HG02938 (cell line): ENCODE measurements around the gene ZNF91.
"Not testable (repeated sequence)": the region's sequence is repeated elsewhere in the genome, so short reads cannot be mapped to it uniquely, and the experiment has no call there.

Experiments used
- ATAC-seq: cut with Tn5 transposase; IDR thresholded peaks from one replicate; pipeline ENCODE4 v1.9.1; 2021; ENCODE audit warnings: mild to moderate bottlenecking, moderate library complexity; ENCODE audit not compliant: unreplicated experiment

Gene ZNF91

GRCh38 chr19:23395041-23395721, at the start of gene ZNF91:
ZNF91 (minus strand) TSS chr19:23395471; CDS start chr19:23395354, 117 bp downstream.
- peak; percentile 98 for ATAC-seq

DNA sequence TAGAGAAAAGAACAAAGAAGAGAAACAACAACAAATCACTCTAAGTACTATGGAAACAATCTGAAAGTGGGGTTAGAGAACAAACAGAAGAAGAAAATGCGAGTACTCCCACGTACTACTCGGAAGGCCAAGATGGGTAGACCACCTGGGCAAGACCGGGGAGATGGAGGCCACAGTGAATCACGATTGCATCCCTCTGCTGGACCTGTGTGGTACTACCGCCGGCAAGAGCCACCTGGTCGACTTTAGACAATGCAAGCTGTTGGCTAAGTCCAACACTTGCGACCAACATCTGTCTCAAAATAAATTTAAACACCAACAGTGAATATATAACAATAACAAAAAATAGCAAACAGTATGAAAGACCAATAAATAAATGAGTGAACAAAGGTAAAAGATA, 45.5 kb upstream of the ZNF91 start:
- ATAC-seq: no peak

- ATAC-seq: no peak
These were observed 44.9 kb upstream of the ZNF91 start for GRCh38 chr19:23440207-23440606.

- ATAC-seq: no peak
These were observed 44.4 kb upstream of the ZNF91 start for GRCh38 chr19:23439623-23440022.

DNA sequence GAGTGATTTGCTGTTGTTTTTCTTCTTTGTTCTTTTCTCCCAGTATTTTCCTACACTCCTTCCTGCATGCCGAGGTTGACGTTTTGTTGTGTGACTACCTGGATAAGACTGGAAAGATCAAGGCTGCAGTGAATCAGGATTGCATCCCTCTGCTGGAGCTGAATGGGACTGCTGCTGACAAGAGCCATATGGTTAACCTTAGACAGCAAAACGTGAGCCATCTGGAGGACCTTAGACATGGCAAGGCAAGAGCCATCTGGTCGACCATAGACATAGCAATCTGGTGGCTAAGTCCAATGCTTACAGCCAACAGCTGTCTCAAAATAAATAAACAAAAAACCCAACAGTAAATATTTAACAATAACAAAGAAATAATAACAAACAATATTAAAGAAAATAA, 42.6 kb upstream of the ZNF91 start:
- no peak for ATAC-seq

DNA sequence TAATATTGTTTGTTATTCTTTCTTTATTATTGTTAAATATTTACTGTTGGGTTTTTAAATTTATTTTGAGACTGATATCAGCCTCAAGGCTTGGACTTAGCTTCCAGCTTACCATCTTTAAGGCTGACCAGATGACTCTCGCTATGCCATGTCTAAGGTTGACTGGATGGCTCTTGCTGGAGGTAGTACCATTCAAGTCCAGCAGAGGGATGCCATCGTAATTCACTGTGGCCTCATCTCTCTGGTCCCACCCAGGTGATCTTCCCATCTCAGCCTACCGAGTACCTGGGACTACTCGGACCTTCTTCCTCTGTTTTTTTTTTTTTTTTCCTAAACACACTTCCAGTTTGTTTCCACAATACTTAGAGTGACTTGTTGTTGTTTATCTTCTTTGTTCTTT, 41.7 kb upstream of the ZNF91 start:
- no peak for ATAC-seq

DNA sequence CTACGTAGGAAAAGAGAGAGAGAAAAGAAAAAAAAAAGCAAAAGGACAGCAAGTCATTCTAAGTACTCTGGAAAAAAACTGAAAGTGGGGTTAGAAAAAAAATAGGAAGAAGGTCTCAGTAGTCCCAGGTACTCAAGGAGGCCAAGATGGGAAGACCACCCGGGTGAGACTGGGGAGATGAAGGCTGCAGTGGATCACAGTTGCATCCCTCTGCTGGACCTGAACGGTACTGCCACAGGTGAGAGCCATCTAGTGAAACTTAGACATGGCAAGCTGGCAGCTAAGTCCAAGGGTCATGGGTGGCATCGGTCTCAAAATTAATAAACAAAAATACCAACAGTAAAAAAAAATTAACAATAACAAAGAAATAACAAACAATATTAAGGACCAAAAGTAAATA, 41.0 kb upstream of the ZNF91 start:
- no peak for ATAC-seq

- no peak for ATAC-seq
These were observed 25.6 kb upstream of the ZNF91 start for GRCh38 chr19:23420824-23421223.

GRCh38 chr19:23419261-23419660, 24.0 kb upstream of the ZNF91 start:
- ATAC-seq: not testable (repeated sequence)

DNA sequence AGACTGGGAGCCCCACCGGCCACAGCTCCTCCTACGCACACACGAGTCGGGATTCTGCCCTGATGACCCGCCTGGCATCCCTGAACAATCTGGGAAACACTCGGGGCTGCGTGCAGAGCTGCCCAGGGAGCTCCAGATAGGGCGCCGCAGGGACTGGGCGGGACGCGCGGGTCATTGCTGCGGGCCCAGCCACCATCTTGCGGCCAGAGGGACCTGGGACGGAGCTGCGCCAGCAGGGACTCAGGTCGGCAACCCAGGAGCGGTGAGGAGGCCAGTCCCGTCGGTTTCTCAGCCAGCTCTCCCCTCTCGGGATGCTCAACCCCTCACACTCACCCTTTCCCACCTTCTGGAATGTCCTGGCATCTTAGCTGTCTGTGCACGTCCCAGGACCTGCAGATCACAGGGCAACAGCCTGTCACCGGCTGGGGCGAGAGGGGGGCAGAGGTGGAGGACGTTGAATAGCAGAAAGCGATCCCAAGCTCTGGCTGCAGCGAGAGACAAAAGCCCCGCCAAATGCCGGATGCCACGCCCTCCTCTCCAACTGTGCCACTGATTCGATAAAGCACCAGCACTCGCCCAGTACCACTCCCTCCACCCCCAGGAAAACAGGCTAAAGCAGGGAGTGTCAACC, 20.4 kb upstream of the ZNF91 start:
- ATAC-seq: no peak

DNA sequence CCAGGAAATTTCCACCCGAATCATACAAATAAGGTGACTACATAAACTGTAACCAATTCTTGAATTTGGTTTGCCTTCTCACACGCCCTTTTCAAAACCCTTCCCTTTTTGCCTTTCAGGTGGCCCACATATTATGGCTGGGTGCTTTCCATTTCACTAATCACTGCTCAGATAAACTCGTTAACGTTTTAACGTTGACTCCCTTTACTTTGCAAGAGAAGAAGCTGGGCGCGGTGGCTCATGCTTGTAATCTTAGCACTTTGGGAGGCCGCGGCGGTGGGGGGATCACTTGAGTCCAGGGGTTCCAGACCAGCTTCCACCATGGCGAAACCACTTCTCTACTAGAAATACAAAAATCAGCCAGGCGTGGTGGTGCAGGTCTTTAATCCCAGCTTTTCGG, 19.8 kb upstream of the ZNF91 start:
- ATAC-seq: no peak

DNA sequence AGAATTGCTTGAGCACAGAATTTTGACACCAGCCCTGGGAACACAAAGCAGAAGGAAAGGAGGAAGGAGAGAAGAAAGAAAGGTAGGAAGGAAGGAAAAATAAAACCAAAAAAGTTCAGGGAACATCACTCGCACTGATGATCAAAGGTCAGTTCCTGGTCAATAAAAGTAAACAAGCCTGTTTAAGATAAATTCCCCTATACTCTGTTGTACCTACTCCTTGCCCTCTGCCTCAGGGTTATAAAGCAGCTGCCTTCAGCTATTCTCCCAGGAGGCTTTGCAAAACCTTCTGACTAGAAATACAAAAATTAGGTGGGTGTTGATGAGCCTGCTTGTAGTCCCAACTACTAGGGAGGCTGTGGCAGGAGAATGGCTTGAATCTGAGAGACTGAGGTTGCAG, 14.9 kb upstream of the ZNF91 start:
- no peak for ATAC-seq

DNA sequence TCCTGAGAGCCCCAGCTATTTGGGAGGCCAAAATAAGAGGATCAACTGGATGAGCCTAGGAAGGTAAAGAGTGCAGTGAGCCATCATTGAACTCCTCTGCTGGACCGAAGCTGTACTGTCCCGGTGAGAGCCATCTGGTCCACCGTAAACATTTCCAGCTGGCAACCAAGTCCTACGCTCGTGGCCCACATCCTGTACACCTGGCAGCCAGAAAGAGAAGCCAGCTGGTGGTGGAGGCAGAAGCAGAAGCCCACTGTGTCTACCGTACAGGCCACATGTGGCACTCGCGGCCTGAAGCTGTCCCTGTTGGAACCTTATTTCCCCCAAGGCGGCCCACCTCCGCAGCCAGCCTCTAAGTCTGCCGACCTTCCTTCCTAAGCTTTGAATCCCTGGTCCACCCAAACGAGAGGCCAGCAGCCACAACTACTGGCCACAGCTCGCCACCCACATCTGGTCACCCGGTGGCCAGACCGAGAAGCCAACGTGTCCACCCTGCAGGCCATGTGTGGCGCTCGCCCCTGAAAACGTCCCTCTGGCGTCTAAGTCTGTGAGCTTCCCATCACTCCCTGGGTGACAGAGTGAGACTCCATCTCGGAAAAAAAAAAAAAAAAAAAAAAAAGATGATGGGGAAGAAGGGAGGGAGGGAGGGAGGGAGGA, 14.2 kb upstream of the ZNF91 start:
- no peak for ATAC-seq

- no peak for ATAC-seq
These were observed 12.4 kb upstream of the ZNF91 start for GRCh38 chr19:23407616-23408133.

GRCh38 chr19:23406721-23407120, 11.4 kb upstream of the ZNF91 start:
- ATAC-seq: no peak

DNA sequence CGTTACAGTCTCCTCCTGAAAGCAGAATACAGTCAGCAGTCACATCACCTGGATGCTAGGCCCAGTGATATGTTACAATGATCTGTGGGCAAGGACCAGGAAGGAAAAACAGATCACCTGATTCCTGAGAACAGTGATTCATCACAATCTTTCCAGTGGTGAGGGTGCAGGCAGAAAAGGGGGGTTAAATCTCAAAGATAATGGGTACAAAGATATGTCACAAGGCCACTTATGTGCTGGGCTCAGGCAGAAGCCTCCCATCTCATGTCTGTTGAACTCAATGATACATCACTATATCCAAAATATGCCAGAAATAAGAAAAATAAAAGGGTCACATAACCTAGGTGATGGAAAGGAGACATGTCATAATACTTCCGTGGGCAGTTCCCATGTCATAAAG, 10.8 kb upstream of the ZNF91 start:
- ATAC-seq: no peak

- ATAC-seq: no peak
These were observed 9.4 kb upstream of the ZNF91 start for GRCh38 chr19:23404676-23405075.

GRCh38 chr19:23403581-23404324, 8.5 kb upstream of the ZNF91 start:
- no peak for ATAC-seq

- no peak for ATAC-seq
These were observed 7.8 kb upstream of the ZNF91 start for GRCh38 chr19:23403052-23403451.

- ATAC-seq: no peak
These were observed 7.1 kb upstream of the ZNF91 start for GRCh38 chr19:23402388-23402787.

GRCh38 chr19:23401086-23401610, 5.9 kb upstream of the ZNF91 start:
- no peak for ATAC-seq
